Measurements from ENCODE around the gene PRPH.

The PRPH gene

GRCh38 chr12:49347311-49348193 lies 52.6 kb downstream of the PRPH start:
- DNase-seq: peak; percentile 32

Data from KG1 (cell line).